ENCODE results near the gene KCNQ1OT1.

KCNQ1OT1 gene

DNA sequence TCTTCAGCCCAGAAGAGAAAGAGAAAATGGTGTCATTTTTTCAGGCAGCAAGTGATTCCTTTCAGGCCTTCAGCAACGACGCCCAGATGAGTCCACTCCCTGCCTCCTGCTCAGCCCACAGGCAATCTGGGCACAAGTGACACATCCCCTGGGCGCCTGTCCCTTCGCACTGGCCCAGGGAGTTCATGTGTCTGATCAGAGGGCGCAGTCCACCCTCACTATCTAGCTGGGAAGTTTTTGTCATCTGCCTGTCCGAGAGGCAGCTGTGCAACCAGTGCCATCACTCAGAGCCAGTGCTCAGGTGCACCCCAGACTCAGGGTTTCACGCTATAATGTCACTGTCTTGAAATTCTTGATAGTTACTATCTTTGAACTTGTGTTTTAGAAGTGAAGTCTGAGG, 1.4 kb upstream of the KCNQ1OT1 start:
- DNase-seq = no peak

DNA sequence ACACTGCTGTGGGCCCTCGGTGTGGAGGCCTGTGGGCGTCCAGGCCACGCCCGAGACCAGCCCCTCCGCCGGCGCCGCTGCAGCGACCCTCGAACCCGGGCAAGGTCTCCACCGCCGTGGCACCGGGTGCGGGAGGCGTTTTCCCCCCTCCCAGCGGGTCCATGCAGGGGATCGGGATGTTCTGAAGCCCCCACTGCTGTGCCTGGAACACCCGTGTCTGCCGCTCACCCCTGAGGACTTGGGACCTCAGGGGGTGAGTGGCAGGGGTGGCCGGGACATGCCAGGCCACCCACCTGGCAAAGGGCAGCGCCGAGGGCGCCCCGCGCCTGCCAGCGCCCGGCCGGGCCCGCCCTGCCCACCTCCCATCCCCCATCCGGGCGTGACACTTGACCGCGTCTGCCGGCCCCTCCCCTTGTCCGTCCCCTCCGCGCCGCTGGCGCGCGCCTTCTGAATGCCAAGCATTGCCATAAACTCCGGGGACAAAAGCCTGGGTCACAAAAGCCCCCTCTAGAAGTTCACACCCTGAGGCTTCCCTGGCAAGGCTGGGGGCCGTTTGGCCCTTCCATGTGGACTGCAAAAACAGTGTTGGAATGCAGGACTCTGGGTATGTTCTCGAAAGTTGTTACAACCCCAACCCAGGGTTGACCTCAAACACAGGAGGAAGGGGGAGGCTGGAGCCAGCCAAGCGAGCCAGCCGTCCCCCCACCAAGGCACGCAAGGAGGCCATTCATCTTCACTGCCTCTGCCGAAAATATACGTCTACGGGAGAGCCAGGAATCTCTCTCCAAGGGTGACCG, 819 bp upstream of the KCNQ1OT1 start:
- DNase-seq = no peak

DNA sequence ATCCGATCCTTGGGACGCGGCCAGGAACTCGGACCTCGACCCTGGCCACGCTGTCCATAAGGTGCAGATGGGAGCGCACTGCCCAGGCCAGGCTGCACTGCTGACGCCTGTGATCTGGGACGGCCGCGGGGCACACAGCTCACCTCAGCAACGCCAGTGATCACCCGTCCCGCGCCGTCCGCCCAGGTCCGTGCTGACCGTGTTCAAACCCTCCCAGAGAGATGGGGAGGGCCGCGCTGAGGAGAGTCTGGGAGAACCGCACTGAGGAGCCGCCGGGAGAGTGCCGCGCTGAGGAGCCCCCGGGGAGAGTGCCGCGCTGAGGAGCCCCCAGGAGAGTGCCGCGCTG, 636 bp downstream of the KCNQ1OT1 start:
- no peak for DNase-seq

DNA sequence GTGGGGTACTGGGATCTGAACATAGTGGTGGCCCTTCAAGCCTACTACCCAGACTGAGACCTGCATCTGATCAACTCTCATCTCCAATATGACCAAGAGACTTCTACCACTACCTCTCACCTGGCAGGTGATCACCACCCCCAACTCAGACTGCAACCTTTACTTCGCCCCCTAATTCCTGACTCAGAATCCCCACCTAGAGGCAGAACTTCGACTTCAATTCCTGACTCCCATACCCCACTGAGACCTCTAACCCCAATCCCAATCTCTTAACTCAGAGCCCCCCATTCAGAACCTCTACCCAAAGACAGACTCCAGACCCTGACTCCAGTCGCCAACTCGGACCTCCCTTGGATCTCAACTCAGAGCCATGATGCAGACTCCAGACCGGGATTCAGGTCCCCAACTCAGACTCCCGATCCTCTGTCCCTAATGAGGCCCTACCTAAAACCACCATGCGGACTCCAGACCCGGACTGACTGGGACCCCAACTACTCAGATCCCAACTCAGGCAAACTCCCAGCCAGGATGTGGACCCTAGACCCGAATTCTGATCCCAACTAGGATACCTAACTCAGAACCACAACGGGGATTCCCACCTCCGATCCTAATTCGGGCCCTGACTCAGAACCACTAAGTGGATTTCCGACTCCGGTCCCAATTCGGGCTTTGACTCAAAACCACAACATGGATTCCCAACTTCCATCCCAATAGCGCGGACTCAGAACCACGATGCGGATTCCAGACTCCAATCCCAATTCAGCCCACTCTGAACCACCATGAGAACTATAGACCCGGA, 1.2 kb downstream of the KCNQ1OT1 start:
- no peak for DNase-seq

DNA sequence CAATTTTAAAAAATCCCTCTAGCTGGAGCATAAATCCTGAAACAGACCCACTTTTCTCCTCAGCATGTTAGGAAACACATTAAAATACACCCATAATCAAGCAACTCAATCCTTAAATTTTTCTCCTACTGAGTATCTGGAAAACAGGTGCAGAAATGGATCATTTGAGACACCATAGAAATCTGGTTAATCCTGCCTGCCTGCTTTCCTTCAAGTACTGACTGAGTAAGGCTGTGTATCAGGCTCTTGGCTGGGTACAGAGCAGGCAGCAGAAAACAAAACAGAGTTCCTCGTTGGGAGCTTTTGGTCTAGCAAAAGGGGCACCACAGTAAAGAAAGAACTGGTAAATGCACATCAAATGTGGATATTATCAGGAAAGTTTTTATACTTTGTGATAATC, 1.9 kb downstream of the KCNQ1OT1 start:
- no peak for DNase-seq

DNA sequence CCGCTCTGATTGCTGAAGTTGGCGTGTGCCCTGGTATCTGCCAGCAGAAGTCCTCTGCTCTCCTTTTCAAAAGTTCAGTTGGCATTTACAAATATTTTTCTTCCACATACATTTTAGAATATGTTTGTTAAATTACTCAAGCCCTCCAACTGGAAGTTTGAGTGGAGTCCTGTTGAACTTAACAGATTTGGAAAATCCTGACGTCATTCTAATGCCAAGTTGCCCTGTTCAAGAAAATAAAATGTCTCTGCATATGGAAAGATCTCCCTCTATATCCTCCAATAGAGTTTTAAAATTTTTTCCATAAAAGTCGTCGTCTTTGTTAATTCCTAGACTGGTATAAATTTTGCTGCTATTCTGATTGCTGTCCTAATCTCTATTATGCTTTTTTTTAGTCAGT, 3.3 kb downstream of the KCNQ1OT1 start:
- no peak for DNase-seq

DNA sequence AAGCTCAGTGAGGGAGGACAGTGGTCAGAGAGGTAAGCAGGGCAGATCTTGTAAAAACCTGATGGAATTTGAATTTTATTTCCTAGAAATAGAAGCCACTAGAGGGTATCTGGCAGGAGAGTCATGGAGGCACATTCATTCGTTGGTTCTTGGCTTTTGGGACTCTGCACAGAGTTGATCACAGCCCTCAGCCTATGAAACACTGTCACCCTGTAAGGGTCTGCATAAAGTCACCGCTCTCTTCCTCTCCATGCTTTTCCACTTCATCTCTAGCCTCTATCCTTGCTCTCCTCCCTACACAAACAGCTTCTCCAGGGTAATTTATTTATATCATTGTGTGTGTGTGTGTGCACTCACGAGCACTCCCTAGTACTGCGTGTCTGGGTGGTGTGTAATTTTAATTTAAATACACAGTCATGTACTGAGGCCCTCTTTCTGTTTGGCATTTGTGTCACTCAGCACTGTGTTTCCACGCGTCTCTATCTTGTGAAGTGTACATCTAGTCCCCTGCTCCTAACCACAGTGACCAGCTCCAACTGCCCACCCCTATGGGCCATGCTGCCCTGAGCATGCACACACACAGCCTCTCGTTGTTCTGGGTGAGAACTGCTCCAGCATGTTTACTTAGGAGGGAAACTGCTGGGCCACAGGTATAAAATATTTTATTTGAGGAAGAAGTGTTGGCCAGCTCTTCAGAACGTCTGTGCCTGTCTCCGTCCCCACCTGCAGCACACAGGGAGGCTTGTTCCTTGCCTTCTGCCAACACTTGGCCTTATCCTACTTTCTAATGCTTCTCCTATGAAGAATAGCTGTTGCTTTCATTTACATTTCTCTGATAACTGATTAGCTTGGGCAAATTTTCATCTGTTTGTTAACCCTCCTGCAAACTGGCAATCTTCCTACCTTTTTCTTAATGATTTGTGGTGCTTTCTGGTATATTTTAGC, 4.5 kb downstream of the KCNQ1OT1 start:
- DNase-seq = no peak

DNA sequence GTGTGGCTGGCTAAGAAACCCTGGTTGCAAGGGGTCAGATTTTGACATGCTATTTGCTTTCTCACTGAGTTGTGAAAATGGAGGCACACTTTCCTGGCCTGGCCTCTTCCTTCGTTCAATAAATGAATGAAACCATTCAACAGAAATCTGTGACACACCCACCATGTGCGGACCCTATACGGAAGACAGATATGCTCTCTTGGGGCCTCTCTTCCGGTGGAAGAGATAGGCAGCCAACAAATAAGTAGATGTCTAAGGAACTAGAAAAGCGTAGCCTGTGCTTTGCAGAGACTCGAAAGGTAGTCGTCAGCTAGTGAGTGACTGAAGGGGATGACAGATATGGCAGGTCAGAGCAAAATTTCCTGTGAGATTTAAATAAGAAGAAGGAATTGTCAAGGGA, 5.3 kb downstream of the KCNQ1OT1 start:
- no peak for DNase-seq

DNA sequence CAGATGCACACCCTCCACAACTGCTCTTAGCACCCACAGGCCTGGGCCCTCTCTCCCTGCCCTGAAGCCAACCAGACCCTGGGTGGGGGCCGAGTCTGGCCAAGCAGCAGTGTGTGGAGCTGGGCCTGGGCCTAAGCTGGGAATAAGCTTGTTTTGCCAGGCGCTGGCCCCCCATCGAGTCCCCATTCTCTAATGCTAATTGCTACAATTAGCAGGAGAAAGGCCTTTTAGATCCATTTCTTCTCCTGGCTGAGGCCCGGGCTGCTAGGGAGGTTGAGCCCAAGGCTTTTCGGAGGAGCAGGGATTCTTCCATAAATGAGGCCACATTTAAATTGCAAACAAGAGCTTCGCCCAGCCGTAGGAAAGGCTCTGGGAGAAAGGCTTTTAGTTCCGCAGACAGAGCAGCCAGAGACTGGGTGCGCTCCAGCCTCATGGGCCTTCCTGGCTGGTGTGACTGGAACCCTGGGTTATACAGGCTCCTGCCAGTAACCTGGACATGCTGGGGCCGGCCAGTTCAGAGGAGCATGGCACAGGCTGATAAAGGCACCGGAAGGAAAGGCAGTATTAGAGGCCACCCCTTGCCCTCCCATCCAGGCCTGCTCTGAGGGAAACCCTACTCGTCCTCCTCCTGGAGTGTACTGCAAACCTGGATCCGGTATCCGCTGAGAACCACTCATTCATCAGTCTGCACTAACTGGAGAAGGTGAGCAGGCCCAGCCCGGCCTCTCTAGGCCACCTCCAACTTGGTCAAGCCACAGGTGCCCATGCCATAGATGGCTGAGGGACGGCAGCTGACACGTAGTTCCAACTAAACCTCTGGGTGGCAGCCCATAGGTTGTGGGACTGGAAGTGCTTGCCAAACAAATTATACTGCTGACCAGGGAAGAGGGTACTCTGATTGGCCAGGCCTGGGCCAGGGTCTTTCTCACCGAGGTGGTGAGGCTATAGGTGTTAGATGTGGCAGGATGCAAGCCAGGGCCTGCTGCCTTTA, 6.2 kb downstream of the KCNQ1OT1 start:
- no peak for DNase-seq

DNA sequence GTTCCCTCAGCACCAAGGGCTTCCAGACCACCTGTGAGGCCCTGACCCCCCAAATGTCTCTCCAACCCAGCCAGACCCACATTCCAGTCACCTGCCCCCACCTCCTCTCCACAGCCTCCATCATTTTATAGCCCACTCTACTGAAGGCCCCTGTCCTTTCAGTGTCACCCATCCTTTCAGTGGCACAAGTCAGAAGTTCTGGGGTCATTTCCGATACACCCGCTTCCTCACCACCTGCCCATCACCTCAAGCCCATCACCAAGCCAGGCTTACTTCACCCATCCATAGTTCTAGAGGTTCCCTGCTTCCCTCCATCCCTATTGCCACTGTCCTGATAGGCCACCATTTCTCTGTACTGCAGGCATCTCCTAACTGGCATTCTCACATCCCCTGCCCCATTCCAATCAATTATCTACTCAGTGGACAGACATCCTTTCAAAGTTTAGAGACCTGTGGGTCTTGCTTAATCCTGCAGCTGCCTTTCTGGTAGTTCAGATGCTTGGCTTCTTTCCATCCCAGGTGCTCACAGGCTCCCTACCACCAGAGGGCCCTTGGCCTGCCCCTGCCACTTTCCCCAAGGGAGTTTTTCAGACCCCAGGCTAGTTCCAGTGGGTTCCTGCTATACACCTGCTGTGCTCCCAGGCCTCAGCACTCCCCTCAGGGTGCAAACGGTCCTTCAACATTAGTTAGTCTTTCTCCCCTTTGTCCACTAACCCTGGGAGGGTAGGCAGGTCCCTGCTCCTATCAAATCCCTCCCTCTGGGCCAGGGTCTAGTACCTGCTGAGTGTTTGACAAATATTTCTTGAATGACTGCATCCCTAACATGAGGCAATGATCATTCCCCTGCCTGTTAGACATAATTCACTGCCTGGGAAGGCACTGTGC, 7.6 kb downstream of the KCNQ1OT1 start:
- DNase-seq = no peak

DNA sequence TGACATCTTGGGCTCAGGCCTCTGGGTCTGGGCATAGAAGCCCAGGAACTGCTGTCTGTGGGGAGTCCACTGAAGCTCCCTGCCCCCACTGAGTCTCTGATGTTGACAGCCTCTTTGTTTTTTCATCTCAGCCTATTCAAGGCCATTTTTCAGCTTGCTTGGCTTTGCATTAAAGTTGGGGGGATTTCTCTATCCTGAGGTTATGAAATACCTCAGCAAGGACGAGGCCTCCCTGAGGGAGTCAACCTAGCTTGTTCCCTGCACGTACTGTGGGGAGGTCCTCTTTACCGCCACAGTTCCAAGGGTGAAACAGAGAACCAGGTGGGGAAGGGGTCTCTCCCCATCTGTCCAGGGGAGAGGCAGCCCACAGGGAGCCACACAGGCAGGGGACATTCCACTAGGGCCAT, 8.4 kb downstream of the KCNQ1OT1 start:
- no peak for DNase-seq

DNA sequence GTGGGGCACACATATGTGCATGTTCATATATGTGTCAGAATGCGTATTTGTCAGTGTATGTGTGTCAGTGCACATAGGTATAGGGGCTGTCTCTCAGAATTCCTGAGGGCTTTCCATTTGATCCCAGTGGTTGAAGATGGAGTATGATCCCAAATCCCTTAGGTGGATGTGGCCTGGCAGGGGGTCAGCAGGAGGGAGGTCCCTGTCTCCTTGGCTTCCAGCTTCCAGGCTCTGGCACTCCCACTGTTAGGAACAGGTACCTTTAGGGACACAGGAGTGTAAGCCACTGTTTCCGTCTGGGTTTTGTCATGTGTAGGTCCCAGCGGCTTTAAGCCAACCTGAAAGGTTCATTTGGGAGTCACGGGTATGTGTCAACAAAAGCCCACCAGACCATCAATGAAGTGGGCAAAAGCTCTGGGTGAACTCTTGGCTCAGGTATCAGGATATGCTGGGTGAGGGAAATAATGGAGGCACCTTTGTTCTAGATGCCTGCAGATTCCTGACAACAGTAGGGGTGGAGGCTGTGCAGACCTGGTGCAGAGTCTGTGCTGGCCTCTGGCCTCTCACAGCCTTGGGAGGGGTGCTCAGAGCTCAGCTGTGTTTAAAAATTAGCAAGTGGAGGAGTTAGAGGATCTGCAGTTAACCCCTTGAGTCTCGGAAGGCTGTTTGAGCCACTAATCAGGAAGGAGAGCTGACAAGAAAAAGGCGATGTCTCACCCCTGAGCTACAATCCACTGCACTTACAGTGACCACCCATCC, 9.0 kb downstream of the KCNQ1OT1 start:
- no peak for DNase-seq

DNA sequence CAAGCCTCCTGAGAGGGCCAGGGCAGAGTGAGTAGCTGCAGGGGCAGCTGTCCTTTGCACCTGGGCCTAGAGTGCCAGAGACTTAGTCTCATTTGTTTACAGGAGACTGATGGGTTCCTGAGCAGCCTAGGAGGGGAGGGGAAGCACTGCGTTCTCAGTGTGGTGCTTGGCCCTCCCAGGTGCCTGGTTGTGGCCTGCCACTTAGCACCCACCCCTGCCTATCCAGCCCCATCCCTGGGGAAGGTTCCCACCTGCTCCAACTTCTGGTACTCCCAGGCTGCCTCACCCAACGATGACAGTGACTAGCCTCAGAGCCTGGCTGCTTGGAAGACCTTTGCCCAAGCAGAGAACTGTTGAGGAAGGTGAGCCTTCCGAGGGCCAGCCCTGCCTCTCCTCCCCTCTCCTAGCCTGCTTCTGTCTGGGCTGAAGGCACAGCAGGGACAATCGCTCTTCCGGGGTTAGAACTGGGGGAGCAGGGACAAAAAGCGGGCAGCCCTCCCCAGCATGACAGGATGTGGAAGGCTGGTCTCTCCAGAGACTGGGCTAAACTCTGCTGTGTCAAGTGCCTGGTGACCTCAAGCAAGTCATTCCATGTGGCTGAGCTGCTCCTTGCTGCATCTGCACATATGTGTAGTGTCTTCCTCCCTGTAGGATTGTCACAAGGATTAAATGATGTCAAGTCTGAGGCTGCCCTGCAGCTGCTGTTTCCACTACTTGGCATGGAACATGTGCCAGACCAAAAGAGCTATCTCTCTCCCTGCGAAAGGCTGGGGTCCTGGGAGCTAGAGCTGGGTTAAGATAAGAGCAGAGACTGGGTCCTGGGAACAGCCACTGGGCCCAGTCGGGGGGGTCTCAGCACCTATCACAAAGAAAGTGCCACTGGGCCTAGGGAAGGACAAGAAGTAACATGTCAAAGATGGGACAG, 9.9 kb downstream of the KCNQ1OT1 start:
- no peak for DNase-seq

DNA sequence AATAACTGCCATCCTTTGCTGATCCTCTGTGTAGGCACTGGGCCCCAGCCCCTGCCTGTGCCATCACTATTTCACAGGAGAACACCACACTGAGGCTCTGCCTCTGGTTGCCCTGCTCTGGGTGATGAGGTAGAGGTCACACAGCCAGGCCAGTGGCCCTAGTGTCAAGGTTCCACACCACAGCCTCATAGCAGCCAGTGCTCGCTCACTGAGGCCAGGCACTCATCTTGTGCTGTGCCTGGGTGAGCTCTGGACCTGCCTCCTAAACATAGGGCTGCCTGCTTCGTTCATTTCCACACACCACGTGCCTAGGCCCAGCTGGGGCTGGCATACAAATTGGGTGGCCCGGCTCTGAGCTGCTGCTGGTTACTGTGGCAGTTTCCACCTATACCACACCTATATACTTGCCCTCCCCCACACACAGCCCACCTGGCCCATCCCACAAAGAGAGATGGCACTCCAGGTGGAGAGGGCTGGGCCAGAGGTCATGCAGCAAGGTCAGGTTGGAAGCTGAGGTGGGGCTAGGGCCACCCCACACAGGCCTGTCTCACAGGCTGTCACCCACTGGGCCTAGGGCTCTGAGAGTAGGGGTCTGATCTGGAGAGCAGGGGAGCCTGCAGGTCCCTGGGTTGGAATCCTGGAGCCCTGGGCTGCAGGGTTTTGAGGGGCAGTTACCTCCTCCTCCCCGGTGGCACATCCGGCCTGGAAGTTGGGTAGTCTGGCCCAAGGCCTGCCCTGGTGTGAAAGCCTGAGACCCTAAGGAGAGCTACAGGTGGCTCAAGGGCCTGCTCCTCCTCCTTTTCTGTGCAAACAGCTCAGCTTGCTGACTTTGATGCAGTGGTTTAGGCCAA, 11.2 kb downstream of the KCNQ1OT1 start:
- no peak for DNase-seq

DNA sequence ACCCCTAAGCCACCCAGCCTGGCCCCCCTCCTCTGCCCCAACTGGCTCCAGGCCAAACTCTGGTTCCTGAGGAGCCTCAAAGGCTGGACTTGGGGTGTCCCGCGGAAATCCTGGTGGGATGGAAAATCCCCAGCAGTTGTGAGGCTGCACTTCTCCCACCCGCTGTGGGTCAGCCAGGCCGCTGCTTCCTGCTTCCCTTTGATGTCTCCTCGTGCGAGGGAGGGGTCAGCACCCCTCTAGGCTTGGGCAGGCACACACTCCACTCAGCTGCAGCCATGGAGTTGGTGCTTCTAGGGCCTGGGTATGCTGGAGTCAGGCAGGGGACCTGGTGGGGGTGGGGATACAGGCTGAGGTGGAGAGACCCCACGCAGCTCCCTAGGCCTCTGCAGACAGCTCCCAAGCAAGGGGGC, 12.0 kb downstream of the KCNQ1OT1 start:
- DNase-seq = no peak

DNA sequence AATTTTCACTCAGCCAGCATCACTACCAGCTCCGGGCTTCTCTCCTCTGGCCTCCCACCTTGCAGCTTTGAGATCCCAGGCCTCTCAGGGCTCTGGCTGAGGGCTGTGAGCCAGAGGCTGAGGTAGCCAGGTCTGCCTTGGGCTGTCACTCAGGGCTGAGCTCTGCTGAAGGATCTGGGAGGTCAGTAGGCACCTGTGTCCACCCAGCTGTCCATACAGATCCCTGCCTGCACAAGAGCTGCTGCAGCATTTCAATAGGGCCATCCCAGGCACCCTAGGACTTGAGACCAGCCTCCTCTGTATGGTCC, 12.6 kb downstream of the KCNQ1OT1 start:
- DNase-seq = no peak

DNA sequence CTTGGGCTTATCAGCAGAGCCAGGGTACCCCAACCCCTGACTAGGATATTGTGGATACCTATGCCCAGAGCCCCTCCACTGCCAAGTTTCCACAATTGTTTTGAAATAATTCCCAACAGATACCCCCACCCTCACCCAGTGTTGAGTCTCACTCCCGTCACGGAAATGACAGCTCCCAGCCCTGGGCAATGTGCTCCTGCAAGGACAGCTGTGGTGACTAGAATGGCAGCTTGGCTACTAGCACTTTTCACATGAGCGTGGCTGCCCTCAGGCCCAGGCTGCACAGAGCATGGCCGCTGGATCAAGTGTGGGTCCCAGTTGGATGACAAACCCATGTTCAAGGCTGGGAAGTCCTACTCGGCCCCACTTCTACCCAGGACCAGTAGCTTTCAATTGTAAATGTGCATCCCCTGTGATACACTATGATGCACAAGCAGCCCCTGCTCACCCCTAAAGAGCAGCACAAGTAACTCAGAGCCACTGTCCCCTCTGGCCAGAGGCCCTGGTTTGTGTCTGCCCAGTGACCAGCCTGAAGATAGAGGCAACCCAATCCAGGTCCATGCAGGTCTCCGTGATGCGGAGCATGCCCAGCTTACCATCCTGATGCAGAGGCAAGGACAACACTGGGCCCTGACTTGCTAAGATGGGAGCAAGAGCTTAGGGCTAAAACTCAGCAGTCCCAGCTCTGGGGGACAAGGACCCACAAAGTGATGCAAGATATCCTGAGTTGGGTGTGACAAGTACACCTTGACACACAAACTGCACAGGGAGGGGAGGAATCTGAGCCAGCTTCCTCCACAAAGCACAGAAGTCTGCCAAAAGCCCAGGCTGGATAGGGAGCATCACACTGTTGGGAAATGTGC, 13.2 kb downstream of the KCNQ1OT1 start:
- no peak for DNase-seq
